Activated naive CD8-positive, alpha-beta T cell treated with anti-CD3 and anti-CD28 coated beads for 36 hours (primary cell): Measurements from ENCODE around the gene ARMC9. TPM values are rescaled to one million over a fixed set of nuclear protein-coding genes. Genes with fewer than 3 reads are reported as not detected.

ENCODE experiments used
- DNase-seq: peaks from one replicate; pipeline ENCODE4 v3.0.0; 2021
- H3K27ac Mint-ChIP-seq: one replicate; pipeline ENCODE4 v1.8.0; 2022; ENCODE audit warnings: mild to moderate bottlenecking, moderate library complexity, mixed read lengths
- H3K27me3 Mint-ChIP-seq: one replicate; pipeline ENCODE4 v1.8.0; 2022; ENCODE audit warnings: mild to moderate bottlenecking, mixed read lengths
- H3K36me3 Mint-ChIP-seq: one replicate; pipeline ENCODE4 v1.8.0; 2021; ENCODE audit warnings: mild to moderate bottlenecking, mixed read lengths
- H3K4me1 Mint-ChIP-seq: one replicate; pipeline ENCODE4 v1.8.0; 2021; ENCODE audit warnings: mixed read lengths
- H3K4me3 Mint-ChIP-seq: one replicate; pipeline ENCODE4 v1.8.0; 2022; ENCODE audit warnings: mild to moderate bottlenecking, moderate library complexity, mixed read lengths
- H3K9me3 Mint-ChIP-seq: one replicate; pipeline ENCODE4 v1.8.0; 2022; ENCODE audit warnings: mixed read lengths
- total RNA-seq, 2 experiments: library from RNA; stranded (reverse); gene quantifications; one replicate each; pipeline ENCODE4 v1.2.3, GENCODE V29; 2021

ARMC9 gene
- total RNA-seq, 2 experiments from 2014 or later = 3.9 to 5.1 TPM

GRCh38 chr2:231308631-231309428, 110.4 kb downstream of the ARMC9 start:
- Mint-ChIP-seq H3K4me1 (no peaks in the 10 kb centered on the region), H3K27me3 (no peaks in the 10 kb centered on the region), H3K27ac (no peak overlapping the region), H3K9me3 (no peaks in the 10 kb centered on the region), H3K4me3 (no peak overlapping the region), H3K36me3 (no peaks in the 10 kb centered on the region)
- DNase-seq = no peak

- Mint-ChIP-seq H3K4me3 (no peak overlapping the region), H3K27ac (no peak overlapping the region)
These were observed 113.6 kb downstream of the ARMC9 start for GRCh38 chr2:231312066-231312465.

GRCh38 chr2:231315896-231316295, 117.5 kb downstream of the ARMC9 start:
- Mint-ChIP-seq H3K4me1 (no peaks in the 10 kb centered on the region), H3K27me3 (no peaks in the 10 kb centered on the region), H3K27ac (no peak overlapping the region), H3K9me3 (peaks cover 9% of the 10 kb centered on the region), H3K36me3 (peaks cover 12% of the 10 kb centered on the region), H3K4me3 (no peak overlapping the region)
- no peak for DNase-seq

More at GRCh38 chr2:231312066-231312465, 113.6 kb downstream of the ARMC9 start:
- Mint-ChIP-seq H3K4me1 (no peaks in the 10 kb centered on the region), H3K36me3 (peaks cover 4% of the 10 kb centered on the region), H3K9me3 (peaks cover 2% of the 10 kb centered on the region), H3K27me3 (no peaks in the 10 kb centered on the region)
- DNase-seq = no peak

GRCh38 chr2:231317579-231317978, 119.1 kb downstream of the ARMC9 start:
- H3K4me3 Mint-ChIP-seq = no peak overlapping the region
- no peak for DNase-seq
- H3K9me3 Mint-ChIP-seq = peaks cover 9% of the 10 kb centered on the region

GRCh38 chr2:231318436-231318835, 120.0 kb downstream of the ARMC9 start:
- Mint-ChIP-seq H3K9me3 (peaks cover 9% of the 10 kb centered on the region), H3K4me1 (peaks cover 9% of the 10 kb centered on the region), H3K27ac (no peak overlapping the region), H3K36me3 (peaks cover 12% of the 10 kb centered on the region), H3K4me3 (no peak overlapping the region), H3K27me3 (peaks cover 9% of the 10 kb centered on the region)
- no peak for DNase-seq

More at GRCh38 chr2:231317579-231317978, 119.1 kb downstream of the ARMC9 start:
- Mint-ChIP-seq H3K27me3 (peaks cover 9% of the 10 kb centered on the region), H3K36me3 (peaks cover 12% of the 10 kb centered on the region), H3K4me1 (peaks cover 9% of the 10 kb centered on the region), H3K27ac (no peak overlapping the region)

- DNase-seq = no peak
- Mint-ChIP-seq H3K27me3 (peaks cover 9% of the 10 kb centered on the region), H3K36me3 (peaks cover 12% of the 10 kb centered on the region)
These were observed 120.5 kb downstream of the ARMC9 start for GRCh38 chr2:231318954-231319353.

GRCh38 chr2:231319867-231320266, 121.4 kb downstream of the ARMC9 start:
- H3K4me1 Mint-ChIP-seq = peaks cover 9% of the 10 kb centered on the region
- peaks cover 12% of the 10 kb centered on the region for H3K36me3 Mint-ChIP-seq
- no peak overlapping the region for H3K4me3 Mint-ChIP-seq
- peaks cover 9% of the 10 kb centered on the region for H3K27me3 Mint-ChIP-seq
- DNase-seq = no peak
- H3K27ac Mint-ChIP-seq = no peak overlapping the region
- H3K9me3 Mint-ChIP-seq = peaks cover 9% of the 10 kb centered on the region

More at GRCh38 chr2:231318954-231319353, 120.5 kb downstream of the ARMC9 start:
- H3K27ac Mint-ChIP-seq = no peak overlapping the region
- H3K9me3 Mint-ChIP-seq = peaks cover 9% of the 10 kb centered on the region
- peaks cover 9% of the 10 kb centered on the region for H3K4me1 Mint-ChIP-seq
- H3K4me3 Mint-ChIP-seq = no peak overlapping the region

GRCh38 chr2:231321021-231321420, 122.6 kb downstream of the ARMC9 start:
- H3K4me1 Mint-ChIP-seq = peaks cover 9% of the 10 kb centered on the region
- DNase-seq = no peak
- peaks cover 9% of the 10 kb centered on the region for H3K9me3 Mint-ChIP-seq
- no peak overlapping the region for H3K27ac Mint-ChIP-seq
- peaks cover 9% of the 10 kb centered on the region for H3K27me3 Mint-ChIP-seq
- no peak overlapping the region for H3K4me3 Mint-ChIP-seq
- H3K36me3 Mint-ChIP-seq = peaks cover 12% of the 10 kb centered on the region

GRCh38 chr2:231321556-231322334, 123.3 kb downstream of the ARMC9 start:
- Mint-ChIP-seq H3K36me3 (peaks cover 10% of the 10 kb centered on the region), H3K4me1 (peaks cover 9% of the 10 kb centered on the region), H3K4me3 (no peak overlapping the region), H3K27me3 (peaks cover 9% of the 10 kb centered on the region), H3K27ac (no peak overlapping the region), H3K9me3 (peaks cover 9% of the 10 kb centered on the region)
- DNase-seq = no peak

GRCh38 chr2:231323316-231323715, 124.9 kb downstream of the ARMC9 start:
- no peak for DNase-seq
- Mint-ChIP-seq H3K9me3 (no peaks in the 10 kb centered on the region), H3K27me3 (peaks cover 9% of the 10 kb centered on the region), H3K4me1 (peaks cover 9% of the 10 kb centered on the region), H3K4me3 (no peak overlapping the region), H3K36me3 (peaks cover 1% of the 10 kb centered on the region), H3K27ac (no peak overlapping the region)

GRCh38 chr2:231325826-231326225, 127.4 kb downstream of the ARMC9 start:
- Mint-ChIP-seq H3K4me3 (no peak overlapping the region), H3K27ac (no peak overlapping the region), H3K27me3 (peaks cover 9% of the 10 kb centered on the region), H3K4me1 (peaks cover 9% of the 10 kb centered on the region), H3K9me3 (no peaks in the 10 kb centered on the region), H3K36me3 (no peaks in the 10 kb centered on the region)
- DNase-seq = no peak

- no peaks in the 10 kb centered on the region for H3K9me3 Mint-ChIP-seq
- no peak overlapping the region for H3K4me3 Mint-ChIP-seq
- H3K36me3 Mint-ChIP-seq = no peaks in the 10 kb centered on the region
- DNase-seq = no peak
- H3K27me3 Mint-ChIP-seq = peaks cover 9% of the 10 kb centered on the region
- H3K27ac Mint-ChIP-seq = no peak overlapping the region
- peaks cover 9% of the 10 kb centered on the region for H3K4me1 Mint-ChIP-seq
These were observed 128.0 kb downstream of the ARMC9 start for GRCh38 chr2:231326404-231326803.

- no peaks in the 10 kb centered on the region for H3K36me3 Mint-ChIP-seq
- no peak overlapping the region for H3K27ac Mint-ChIP-seq
- no peak for DNase-seq
- no peaks in the 10 kb centered on the region for H3K27me3 Mint-ChIP-seq
- no peaks in the 10 kb centered on the region for H3K9me3 Mint-ChIP-seq
- no peaks in the 10 kb centered on the region for H3K4me1 Mint-ChIP-seq
- no peak overlapping the region for H3K4me3 Mint-ChIP-seq
These were observed 131.9 kb downstream of the ARMC9 start for GRCh38 chr2:231330311-231330710.

GRCh38 chr2:231331533-231331932, 133.1 kb downstream of the ARMC9 start:
- no peaks in the 10 kb centered on the region for H3K9me3 Mint-ChIP-seq
- no peak for DNase-seq
- H3K36me3 Mint-ChIP-seq = no peaks in the 10 kb centered on the region
- H3K27me3 Mint-ChIP-seq = no peaks in the 10 kb centered on the region
- H3K4me1 Mint-ChIP-seq = no peaks in the 10 kb centered on the region
- H3K4me3 Mint-ChIP-seq = no peak overlapping the region
- no peak overlapping the region for H3K27ac Mint-ChIP-seq

GRCh38 chr2:231332388-231332787, 134.0 kb downstream of the ARMC9 start:
- Mint-ChIP-seq H3K4me1 (no peaks in the 10 kb centered on the region), H3K27me3 (no peaks in the 10 kb centered on the region), H3K36me3 (no peaks in the 10 kb centered on the region), H3K27ac (no peak overlapping the region), H3K4me3 (no peak overlapping the region), H3K9me3 (no peaks in the 10 kb centered on the region)
- DNase-seq = no peak
